ENCODE measurements around the gene PTPN1. TPM values are rescaled to one million over a fixed set of nuclear protein-coding genes. Genes with fewer than 3 reads are reported as not detected.
"Not testable (repeated sequence)": the region's sequence is repeated elsewhere in the genome, so short reads cannot be mapped to it uniquely, and the experiment has no call there.

Gene PTPN1
- total RNA-seq, 1 experiment from 2014 or later, result 30.8 TPM

DNA sequence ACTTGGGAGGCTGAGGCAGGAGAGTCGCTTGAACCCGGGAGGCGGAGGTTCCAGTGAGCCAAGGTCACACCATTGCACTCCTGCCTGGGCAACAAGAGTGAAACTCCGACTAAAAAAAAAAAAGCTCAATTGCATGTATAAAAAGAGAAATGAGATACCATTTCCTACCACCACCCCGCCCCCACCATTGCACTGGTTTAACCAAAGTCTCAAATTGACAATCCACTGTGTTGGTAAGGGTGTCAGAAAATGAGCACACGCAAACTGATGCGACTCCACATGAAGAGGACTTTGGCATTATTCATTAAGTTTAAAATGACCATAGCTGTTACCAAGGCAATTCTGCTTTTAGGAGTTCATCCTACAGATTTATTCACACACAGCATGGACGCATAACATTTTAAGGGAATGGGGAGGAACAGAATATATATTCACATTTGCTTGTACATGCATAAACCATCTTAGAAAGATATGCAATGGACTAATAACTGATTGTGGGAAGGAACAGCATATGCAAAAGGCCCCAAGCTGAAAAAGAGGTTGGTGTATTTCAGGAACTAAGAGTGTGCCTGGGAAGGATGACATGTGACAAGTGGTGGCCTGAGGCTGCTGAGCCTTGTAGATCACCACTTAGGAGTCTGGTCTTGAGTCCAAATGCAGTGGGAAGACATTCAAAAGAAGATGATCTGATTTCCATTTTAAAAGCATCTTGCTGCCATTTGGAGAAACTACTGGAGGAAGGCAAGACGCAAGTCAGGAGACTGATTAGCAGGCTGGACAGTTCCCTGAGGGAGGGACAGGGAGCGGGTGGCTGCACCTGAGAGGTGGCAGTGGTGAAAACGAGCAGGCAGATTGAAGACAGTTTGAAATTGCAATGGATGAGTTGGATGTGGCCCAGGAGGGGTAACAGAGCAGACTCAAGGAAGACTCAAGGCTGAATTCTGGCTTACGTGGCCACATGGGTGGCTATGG lies 37.2 kb upstream of the PTPN1 start:
- H2BK5ac ChIP-seq (ENCODE audit: insufficient read length, low read length), result no peak overlapping the region
- no peak overlapping the region for H4K8ac ChIP-seq (replicated peaks; ENCODE audit: insufficient read length, low read depth, low read length)
- no peak overlapping the region for H3K9ac ChIP-seq (ENCODE audit: extremely low read depth, insufficient read length, low read length)
- no peak overlapping the region for H2BK12ac ChIP-seq (ENCODE audit: insufficient read length, low read depth, low read length)
- no peak overlapping the region for H2AFZ ChIP-seq (ENCODE audit: low read length)
- no peak overlapping the region for H3K27ac ChIP-seq (ENCODE audit: insufficient read length, low read depth, low read length)
- H2BK15ac ChIP-seq (ENCODE audit: low read depth, low read length), result no peak overlapping the region
- no peaks in the 10 kb centered on the region for H3K9me3 ChIP-seq (ENCODE audit: control insufficient read depth, low read depth, low read length)
- H3K4ac ChIP-seq (ENCODE audit: low read depth, low read length), result no peak overlapping the region
- H3K79me1 ChIP-seq (ENCODE audit: insufficient read depth, low read depth, low read length, poor library complexity, severe bottlenecking), result no peaks in the 10 kb centered on the region
- no peak overlapping the region for H3K56ac ChIP-seq (ENCODE audit: insufficient read length, low read depth, low read length)
- Mint-ChIP-seq H3K4me3 (no peak overlapping the region), H3K4me1 (peaks cover under 1% of the 10 kb centered on the region in 2 experiments; a peak in 2 of 4 replicates), H3K36me3 (ENCODE audit: insufficient read depth in 1 of 3, low read depth in 3 of 3) (no peaks in the 10 kb centered on the region), H3K27me3 (ENCODE audit: low read depth) (peaks cover under 1% of the 10 kb centered on the region), H3K27ac (0 out of 7 replicates have a peak overlapping the region, but pooled peaks of 1 of the 3 experiments have one; percentile 28), H3K9me3 (no peaks in the 10 kb centered on the region)
- no peak overlapping the region for H3K14ac ChIP-seq (ENCODE audit: insufficient read depth, low read length)
- H3T11ph ChIP-seq (ENCODE audit: low read length), result no peak overlapping the region
- no peaks in the 10 kb centered on the region for H3K23me2 ChIP-seq (ENCODE audit: insufficient read length, low read depth, low read length, poor library complexity, severe bottlenecking)
- no peak overlapping the region for H2AK5ac ChIP-seq (ENCODE audit: insufficient read length, low read length)
- H2BK120ac ChIP-seq (ENCODE audit: low read depth, low read length, poor library complexity, severe bottlenecking), result no peak overlapping the region
- H3K27me3 ChIP-seq (ENCODE audit: insufficient read depth, low read length), result no peaks in the 10 kb centered on the region
- no CpG with 5 or more reads among the region's 12 CpGs for WGBS (ENCODE audit: extremely low coverage, insufficient read length, low lambda C conversion rate)
- H4K20me1 ChIP-seq (ENCODE audit: control insufficient read depth, insufficient read depth, insufficient read length), result no peaks in the 10 kb centered on the region
- no peak overlapping the region for H4K91ac ChIP-seq (ENCODE audit: insufficient read length, low read depth, low read length)
- H2BK20ac ChIP-seq (ENCODE audit: low read depth, low read length, poor library complexity, severe bottlenecking), result no peak overlapping the region
- no peak overlapping the region for H3K18ac ChIP-seq (ENCODE audit: insufficient read length, low read depth, low read length)
- no peak for DNase-seq
- H4K5ac ChIP-seq (ENCODE audit: insufficient read length, low read depth, low read length), result no peak overlapping the region
- TF ChIP-seq, protein P1, sequence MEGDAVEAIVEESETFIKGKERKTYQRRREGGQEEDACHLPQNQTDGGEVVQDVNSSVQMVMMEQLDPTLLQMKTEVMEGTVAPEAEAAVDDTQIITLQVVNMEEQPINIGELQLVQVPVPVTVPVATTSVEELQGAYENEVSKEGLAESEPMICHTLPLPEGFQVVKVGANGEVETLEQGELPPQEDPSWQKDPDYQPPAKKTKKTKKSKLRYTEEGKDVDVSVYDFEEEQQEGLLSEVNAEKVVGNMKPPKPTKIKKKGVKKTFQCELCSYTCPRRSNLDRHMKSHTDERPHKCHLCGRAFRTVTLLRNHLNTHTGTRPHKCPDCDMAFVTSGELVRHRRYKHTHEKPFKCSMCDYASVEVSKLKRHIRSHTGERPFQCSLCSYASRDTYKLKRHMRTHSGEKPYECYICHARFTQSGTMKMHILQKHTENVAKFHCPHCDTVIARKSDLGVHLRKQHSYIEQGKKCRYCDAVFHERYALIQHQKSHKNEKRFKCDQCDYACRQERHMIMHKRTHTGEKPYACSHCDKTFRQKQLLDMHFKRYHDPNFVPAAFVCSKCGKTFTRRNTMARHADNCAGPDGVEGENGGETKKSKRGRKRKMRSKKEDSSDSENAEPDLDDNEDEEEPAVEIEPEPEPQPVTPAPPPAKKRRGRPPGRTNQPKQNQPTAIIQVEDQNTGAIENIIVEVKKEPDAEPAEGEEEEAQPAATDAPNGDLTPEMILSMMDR (conservative IDR thresholded peaks at IDR 0.05), result no peak
- no peaks in the 10 kb centered on the region for H3K4me1 ChIP-seq (ENCODE audit: insufficient read depth, low read length)
- H3K23ac ChIP-seq (ENCODE audit: insufficient read length, low read depth, low read length), result no peak overlapping the region
- H3K79me2 ChIP-seq (ENCODE audit: insufficient read depth, low read length), result no peaks in the 10 kb centered on the region
- H3K4me2 ChIP-seq (ENCODE audit: insufficient read depth, insufficient read length, low read length), result no peak overlapping the region

DNA sequence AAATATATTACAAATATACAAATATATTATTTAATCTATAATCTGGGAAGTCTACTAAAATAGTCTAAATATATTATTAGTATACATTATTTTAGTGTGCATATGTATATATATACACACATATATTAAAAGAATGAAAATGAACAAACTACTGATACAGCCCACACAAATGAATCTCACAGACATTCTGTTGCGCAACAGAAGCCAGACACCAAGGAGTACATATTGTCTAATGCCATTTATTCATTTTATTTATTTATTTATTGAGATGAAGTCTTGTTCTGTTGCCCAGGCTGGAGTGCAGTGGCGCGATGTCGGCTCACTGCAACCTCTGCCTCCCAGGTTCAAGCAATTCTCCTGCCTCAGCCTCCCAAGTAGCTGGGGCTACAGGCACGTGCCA lies 35.8 kb upstream of the PTPN1 start:
- H2BK15ac ChIP-seq (ENCODE audit: low read depth, low read length); H3K27ac Mint-ChIP-seq; H4K20me1 ChIP-seq (ENCODE audit: control insufficient read depth, insufficient read depth, insufficient read length); H3K56ac ChIP-seq (ENCODE audit: insufficient read length, low read depth, low read length); H2AFZ ChIP-seq (ENCODE audit: low read length); H3K4me1 Mint-ChIP-seq; H3K27me3 ChIP-seq (ENCODE audit: insufficient read depth, low read length); H3K27me3 Mint-ChIP-seq (ENCODE audit: low read depth); H3K27ac ChIP-seq (ENCODE audit: insufficient read length, low read depth, low read length); H3K79me2 ChIP-seq (ENCODE audit: insufficient read depth, low read length); H3K18ac ChIP-seq (ENCODE audit: insufficient read length, low read depth, low read length); H3K9me3 Mint-ChIP-seq; H3K23me2 ChIP-seq (ENCODE audit: insufficient read length, low read depth, low read length, poor library complexity, severe bottlenecking); H4K5ac ChIP-seq (ENCODE audit: insufficient read length, low read depth, low read length); H2BK5ac ChIP-seq (ENCODE audit: insufficient read length, low read length); H3T11ph ChIP-seq (ENCODE audit: low read length); H3K23ac ChIP-seq (ENCODE audit: insufficient read length, low read depth, low read length); H2AK5ac ChIP-seq (ENCODE audit: insufficient read length, low read length); H2BK120ac ChIP-seq (ENCODE audit: low read depth, low read length, poor library complexity, severe bottlenecking); H3K9me3 ChIP-seq (ENCODE audit: control insufficient read depth, low read depth, low read length); H4K91ac ChIP-seq (ENCODE audit: insufficient read length, low read depth, low read length); H3K4me1 ChIP-seq (ENCODE audit: insufficient read depth, low read length); H4K8ac ChIP-seq (replicated peaks; ENCODE audit: insufficient read length, low read depth, low read length); H3K4ac ChIP-seq (ENCODE audit: low read depth, low read length); H3K4me3 Mint-ChIP-seq; H3K9ac ChIP-seq (ENCODE audit: extremely low read depth, insufficient read length, low read length); H3K4me2 ChIP-seq (ENCODE audit: insufficient read depth, insufficient read length, low read length); H3K79me1 ChIP-seq (ENCODE audit: insufficient read depth, low read depth, low read length, poor library complexity, severe bottlenecking); H2BK12ac ChIP-seq (ENCODE audit: insufficient read length, low read depth, low read length); H2BK20ac ChIP-seq (ENCODE audit: low read depth, low read length, poor library complexity, severe bottlenecking); H3K14ac ChIP-seq (ENCODE audit: insufficient read depth, low read length); DNase-seq; H3K36me3 Mint-ChIP-seq (ENCODE audit: insufficient read depth in 1 of 3, low read depth in 3 of 3): not testable (repeated sequence)
- WGBS (ENCODE audit: extremely low coverage, insufficient read length, low lambda C conversion rate), result no CpG with 5 or more reads among the region's 5 CpGs
